GM18519 (cell line): ENCODE results near the gene RIOK2.
"Not testable (repeated sequence)": the region's sequence is repeated elsewhere in the genome, so short reads cannot be mapped to it uniquely, and the experiment has no call there.

Source experiments
- ATAC-seq: cut with Tn5 transposase; IDR thresholded peaks from one replicate; pipeline ENCODE4 v1.9.1; 2021; ENCODE audit warnings: mild to moderate bottlenecking, moderate library complexity; ENCODE audit not compliant: unreplicated experiment, low FRiP score

Gene RIOK2

DNA sequence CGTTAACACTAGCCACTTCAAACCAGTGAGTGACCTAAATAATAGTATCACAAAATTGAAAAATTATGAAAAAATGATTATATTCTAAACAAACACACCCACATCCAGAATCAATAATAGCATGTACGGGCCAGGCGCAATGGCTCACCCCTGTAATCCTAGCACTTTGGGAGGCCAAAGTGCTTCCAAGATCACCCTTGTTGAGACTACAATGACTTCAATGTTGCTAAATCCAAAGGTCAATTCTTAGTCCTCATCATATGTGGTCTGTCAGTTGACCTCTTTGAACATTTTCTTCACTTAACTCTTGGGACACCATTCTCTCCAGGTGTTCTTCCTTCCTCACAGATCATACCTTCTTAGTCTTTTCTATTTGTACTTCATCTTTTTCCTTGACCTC is 11.3 kb downstream of the RIOK2 start:
- ATAC-seq: no peak

DNA sequence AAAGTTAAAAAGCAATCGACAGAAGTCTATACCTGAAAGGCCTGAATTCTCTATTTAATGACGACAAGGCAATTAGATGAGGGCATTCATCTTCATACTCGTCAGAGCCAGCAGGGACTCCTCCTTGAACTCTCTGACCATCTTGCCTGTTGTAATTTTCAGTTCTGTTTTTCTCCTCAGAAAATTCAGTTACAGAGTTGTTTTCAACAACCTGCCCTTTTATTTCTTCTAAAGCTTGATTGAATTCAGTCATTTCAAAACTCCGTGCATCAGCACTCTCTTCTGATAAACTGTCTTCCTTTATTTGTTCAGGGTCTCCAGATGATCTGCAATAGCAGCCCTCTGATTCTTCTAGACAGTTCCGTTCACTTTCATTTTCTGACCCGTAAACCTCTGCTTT is 15.6 kb downstream of the RIOK2 start:
- ATAC-seq: peak; percentile 67

DNA sequence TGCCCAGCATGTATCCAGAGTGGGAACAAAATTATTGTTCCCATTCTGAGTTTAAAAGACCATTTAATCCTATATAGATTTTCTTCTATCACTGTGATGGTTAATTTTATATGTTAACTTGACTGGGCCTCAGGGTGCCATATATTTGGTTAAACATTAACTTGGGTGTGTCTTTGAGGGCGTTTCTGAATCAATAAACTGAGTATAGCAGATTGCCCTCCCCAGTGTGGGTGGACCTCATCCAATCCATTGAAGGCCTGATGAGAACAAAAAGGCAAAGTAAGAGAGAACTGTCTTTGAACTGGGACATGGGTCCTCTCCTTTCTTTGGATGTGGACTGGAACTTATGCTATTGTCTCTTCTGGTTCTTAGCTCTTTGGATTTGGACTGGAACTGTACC is 17.3 kb downstream of the RIOK2 start:
- ATAC-seq: no peak

DNA sequence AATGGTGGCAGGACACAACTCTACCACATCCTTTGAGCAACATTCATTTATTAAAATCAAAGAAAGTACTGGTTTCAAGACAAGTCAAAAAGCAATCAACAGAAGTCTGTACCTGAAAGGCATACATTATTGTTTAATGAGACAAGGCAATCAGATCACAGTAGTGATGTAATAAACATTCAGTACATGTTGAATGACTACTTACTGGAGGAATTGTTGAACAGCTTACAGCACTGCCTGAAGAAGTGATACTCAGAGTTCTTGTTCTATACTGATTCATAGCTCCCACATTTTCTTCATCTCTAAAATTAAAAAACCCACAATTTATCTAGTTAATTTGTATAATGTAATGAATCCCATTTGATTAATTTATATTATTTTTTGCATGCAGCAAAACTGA is 18.2 kb downstream of the RIOK2 start:
- ATAC-seq: no peak

DNA sequence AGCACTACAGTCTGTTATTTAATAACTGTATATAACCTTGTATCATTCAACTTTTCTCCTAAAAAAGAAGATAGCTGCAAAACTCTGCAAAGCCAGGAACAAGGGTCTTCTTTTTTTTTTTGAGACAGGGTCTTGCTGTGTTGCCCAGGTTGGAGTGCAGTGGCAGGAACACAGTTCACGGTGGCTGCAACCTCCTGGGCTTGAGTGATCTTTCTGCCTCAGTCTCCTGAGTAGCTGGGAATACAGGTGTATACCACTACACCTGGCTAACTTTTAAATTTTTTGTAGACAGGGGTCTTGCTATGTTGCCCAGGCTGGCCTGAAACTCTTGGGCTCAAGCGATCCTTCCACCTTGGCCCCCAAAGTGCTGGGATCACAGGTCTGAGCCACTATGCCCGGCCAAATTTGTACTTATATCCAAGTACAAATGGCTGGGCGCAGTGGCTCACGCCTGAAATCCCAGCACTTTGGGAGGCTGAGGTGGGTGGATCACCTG is 19.2 kb downstream of the RIOK2 start:
- ATAC-seq: no peak

DNA sequence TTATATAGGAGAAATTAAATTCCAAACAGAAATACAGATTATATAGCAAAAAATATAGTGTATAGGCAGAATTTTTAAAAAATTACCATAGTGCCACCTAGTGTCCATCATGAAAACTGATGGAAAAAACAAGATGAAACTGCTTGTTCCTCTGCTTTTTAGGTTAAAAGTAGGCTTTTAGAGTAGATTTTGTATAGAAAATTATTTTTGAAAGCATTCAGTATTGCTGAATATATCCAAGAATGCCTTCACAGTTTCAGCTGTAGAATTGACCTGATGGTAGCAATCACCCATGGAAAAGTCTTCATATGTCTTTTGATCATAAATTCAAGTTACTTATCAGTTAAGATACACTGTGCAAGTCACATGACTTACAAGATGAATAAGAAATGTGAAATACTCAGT is 19.7 kb downstream of the RIOK2 start:
- ATAC-seq: no peak

DNA sequence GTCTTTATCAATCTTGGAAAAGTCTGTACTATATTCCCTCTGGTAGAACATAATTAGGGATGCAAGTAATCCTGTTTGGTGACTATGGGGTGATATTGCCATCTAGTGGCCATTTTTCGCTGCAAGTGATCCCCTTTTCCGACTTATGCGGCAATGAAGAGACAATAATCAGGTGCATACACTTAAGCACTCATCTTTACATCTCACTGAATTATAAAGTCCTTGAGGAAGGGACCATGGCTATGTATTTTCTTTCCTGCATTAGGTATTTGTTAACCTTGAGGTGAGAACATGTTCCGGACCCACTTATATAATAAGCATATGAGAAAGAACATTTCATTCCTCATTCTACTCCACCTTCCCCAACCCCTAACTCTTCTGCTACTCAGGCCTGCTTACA is 21.0 kb downstream of the RIOK2 start:
- no peak for ATAC-seq

DNA sequence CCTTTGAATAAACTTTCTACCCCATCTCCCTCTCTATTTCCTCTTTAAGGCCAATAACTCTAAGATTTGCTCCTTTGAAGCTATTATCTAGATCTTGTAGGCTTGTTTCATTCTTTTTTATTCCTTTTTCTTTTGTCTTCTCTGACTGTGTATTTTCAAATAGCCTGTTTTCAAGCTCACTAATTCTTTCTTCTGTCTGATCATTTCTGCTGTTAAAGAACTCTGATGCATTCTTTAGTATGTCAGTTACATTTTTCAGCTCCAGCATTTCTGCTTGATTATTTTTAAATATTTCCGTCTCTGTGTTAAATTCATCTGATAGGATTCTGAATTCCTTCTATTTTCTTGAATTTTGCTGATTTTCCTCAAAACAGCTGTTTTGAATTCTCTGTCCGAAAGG is 25.4 kb downstream of the RIOK2 start:
- ATAC-seq: no peak

DNA sequence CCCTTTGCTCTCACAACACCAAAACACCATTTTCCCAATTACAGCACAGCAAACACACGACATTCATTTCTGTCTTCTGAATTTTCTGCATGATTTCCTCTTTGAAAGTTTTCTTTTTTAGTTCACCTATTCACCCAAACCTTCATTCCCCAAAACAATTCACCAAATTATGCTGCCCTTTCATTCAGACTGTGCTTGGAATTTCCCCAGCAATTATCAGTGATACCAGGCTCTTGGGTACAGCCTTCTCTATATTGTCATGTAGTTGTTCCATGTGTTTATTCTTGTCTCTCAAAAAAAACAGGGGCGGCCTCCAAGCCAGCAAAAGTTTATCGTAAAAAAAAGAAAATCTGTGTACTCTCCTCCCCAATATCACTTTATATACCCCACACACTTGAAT is 31.7 kb downstream of the RIOK2 start:
- no peak for ATAC-seq

DNA sequence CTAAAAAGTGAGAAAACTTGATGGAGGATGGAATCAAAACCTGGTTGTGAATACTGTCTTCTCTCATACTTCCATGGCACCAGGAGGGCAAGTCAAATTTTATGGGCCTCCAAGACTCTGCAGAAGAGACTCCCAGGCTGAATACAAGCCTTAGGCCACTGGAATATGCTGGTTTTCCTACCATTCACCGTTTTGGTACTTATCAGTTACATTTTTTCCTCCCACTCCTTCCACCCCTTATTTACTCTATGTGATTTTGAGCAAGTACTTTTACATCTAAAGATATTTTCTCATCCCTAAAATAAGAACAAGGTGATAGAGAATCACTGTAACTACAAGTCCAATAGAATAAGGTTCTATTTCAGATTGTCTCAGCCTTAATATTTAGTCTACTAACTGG is 32.6 kb downstream of the RIOK2 start:
- ATAC-seq: no peak

DNA sequence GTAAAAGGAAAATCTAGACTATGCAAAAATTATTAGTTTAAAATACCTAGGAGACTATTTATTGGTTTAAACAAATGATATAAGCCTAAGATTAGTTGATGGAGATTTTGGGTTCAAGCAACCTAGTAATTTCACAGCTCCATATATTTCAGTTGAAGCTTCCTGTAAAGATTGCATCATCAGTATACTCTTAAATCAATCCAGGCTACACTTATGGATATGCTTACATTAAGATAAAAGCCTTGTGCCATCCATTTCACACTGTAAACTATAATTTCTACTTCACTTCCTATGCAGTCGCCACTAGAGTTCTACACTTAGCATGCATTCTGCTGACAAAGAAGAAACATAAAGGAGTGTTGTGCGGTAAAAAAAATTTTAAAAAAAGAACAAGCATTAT is 33.3 kb downstream of the RIOK2 start:
- ATAC-seq: no peak

DNA sequence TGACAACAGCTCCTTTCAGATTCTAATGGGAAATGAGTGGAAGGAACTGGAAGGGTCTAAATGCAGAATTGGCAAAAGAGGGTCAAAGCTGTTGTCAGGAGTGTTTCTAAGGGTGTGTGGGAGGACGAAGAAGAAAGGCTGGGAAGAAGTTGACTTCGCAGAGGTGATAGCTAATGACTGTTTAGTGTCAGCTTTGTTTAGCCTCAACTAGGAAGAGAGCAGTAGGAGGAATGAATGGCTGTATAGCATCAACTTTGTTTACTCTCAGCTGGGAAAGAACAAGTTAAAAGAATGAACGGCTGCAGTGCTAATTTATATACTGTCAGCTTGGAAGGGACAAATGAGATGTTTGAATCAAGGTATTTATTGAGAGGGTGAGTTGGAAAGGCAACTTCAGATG is 34.8 kb downstream of the RIOK2 start:
- no peak for ATAC-seq

DNA sequence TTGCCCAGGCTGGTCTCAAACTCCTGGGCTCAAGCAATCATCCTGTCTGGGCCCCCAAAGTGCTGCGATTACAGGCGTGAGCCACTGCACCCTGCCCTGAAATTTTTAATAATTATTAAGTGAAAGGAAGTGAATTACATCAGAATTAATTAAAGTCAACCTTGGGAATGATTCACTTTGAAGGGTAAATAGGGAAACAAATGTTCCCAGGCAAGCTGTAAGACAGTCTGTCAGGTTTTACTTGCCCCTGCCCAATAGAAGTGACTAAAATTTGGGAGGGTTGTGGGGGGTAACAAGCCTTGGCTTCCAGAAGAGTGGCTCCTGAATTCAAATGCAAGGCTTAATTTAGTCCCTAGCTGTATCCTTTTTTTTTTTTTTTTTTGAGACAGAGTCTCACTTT is 39.3 kb downstream of the RIOK2 start:
- ATAC-seq: no peak

DNA sequence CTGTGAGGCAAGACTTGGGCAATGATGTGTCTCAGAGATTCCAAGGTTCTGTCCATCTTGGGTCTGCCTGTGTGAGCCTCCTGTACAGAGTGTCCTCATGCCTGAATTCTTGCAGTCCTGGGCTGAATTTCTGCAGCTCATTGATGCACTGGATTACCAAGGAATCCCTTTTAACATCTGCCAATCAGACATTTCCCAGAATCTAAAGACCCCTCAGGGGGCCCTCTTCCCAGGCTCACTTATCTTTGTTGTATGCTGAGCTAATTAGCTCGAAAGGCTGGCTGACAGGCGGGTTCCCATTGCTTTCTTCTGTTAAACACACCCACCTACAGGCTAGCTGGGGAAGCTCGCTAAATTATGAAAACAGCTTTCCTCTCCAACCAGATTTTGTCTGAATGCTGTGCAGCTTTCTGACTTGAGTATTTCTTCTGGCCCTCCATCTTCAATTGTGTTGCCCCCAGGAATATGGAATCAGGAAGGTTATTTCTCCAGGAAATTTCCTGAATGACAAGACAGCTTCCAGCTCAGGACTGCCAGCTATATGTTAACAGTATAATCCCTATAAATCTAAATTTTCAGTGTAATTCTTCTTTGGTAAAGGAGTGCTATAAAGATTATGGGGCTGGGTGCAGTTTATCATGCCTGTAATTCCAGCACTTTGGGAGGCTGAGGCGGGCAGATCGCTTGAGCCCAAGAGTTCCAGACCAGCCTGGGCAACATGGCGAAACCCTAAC is 40.4 kb downstream of the RIOK2 start, which contains the start of gene LIX1:
LIX1 (minus strand) TSS at position 91 of the 734 bp plus-strand sequence; CDS start at position 56, 35 bp downstream.
- peak; percentile 86 for ATAC-seq

DNA sequence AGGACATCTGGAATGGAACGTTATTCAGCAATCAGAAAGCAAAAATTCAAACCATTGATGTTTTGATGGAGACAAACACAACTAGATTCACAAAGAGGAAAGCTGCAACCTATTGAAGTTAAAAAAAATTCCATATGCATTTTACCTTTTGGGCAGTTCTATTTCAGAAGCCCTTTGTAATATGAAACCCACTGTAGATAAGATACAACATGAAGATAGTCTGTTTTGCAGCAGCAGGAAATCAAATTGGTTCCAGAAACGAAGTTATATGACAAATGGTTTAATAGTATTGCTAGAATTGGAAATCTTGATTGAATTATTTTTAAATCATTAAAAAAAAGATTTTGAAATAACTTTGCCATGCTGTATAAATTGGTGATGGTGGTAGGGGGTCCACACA is 41.5 kb downstream of the RIOK2 start:
- no peak for ATAC-seq

DNA sequence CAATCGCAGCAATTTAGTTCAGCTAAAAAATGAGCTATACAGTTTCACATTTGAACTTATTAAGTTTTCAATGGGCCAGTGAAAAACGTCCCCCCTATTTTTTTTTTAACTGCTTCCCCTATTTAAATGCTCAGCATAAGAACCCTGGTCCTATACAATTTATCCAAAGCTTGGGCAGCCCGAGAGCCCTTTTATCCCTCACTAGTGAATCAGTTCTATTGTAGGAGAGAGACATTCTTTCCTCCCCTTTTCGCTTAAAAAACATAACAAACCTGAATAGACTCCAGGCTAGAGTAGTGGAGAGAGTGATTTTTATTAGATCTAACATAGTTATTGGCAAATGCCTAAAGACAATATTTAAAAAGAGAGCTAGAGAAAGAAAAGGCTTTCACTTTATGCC is 42.0 kb downstream of the RIOK2 start:
- ATAC-seq: no peak

DNA sequence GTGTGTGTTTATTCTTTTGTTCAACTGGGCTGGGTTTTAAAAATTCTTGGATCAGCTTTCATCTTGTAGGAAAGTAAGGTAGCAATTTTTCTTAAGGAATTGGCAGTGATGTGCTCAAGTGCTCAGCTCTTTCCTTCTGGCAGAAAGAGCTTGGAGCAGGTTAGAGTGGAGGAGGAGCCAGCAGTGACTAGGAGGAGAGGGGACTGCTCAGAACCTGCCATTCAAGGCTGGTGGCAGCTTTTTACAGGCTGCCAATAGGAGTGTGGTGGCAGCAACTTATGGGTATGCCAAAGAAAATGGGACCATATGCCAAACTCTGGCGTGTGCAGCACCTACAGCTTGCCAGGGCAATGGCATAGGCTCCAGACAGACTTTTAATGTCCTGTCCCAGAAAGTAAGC is 42.8 kb downstream of the RIOK2 start:
- ATAC-seq: not testable (repeated sequence)

DNA sequence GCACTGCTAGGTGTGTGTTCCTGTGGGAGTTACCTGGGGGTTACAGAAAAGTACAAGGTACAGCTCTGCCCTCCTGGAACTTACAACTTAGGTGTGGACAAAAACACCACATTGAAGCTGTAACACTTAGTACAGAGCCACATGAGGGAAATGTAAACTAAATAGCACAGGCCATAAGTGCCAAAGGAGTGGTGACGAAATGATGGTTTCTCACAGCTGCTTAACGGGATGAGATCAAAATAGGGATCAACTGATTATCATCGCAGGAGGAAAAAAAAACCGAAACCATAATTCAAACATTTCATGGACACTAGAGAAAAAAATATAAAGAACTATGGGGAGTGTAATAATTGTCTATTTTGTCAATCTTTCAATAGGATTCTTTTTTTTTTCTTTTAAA is 46.6 kb downstream of the RIOK2 start:
- no peak for ATAC-seq

DNA sequence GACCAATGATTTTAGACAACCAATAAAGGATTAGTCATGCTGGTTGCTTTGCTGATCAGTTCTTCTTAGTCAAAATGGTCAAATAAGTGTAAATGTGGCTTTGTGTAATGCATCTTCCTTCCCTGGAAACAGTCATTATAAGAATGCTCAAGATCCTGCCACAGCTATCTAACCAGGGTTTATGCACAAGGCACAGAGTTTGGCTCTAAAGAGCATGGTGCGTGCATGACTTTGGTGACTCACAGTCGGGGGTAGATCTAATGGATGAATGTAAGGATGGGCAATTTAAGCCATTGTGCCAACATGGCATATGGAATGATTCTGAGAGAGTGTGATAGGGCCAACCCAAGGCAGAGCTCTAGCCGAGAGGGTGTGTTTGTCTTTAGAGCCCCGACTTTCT is 47.2 kb downstream of the RIOK2 start:
- ATAC-seq: no peak

DNA sequence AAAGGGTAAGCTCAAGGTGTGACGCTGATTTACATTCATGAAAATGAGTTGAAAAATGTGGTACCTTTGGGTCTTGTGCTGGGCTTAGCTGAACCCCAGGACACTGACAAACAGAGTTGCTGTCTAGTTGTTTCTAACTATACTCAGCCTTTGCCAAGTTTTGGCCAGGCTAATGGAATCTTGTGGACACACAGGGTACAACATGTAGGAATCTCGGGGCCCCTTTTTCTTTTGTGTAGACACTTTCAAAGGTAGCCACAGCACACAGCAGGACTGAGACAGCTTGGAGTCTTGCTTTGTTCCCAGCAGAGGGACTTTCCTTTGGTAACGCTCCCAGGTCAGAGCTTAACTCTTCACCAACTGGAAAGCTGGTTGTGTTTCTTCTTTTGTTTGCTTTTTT is 48.4 kb downstream of the RIOK2 start:
- no peak for ATAC-seq

DNA sequence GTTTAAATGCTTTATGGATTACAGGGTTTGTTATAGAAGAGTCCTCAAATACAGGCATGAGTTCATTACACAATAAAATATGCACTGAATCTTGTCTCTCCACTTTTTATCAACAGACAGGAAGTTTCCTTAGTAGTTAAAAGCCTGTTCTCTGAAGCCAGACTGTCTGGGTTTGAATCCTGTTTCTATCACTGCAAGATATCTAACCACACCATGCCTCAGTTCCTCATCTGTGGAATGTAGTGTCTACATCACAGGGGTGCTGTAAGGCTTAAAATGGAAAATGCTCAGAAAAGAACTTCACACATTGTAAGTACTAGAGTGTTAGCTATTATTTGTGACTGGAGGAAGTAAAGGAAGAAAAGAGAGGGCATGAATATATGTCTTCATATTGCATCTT is 49.9 kb downstream of the RIOK2 start:
- ATAC-seq: no peak

DNA sequence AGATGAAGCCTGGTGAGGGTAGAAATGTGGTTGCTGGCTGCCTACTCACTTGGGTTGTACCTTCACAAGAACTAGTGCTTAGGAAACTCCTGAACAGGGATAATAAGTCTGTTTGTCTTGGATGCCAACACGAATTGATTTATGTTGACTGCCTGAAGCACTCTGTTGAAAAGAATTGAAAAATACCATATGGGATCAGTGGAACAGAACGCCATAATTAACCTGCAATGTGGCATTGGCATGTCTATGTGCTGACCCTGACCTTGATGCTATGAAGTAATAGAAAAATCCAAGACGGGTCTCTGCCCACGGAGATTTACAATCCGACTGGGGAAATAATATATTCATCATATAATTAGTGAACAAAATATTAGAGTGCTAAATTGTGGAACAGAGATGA is 51.1 kb downstream of the RIOK2 start:
- no peak for ATAC-seq
